Mesendoderm (in vitro differentiated cells): ENCODE data around the gene CMTR1. TPM values are rescaled to one million over a fixed set of nuclear protein-coding genes. Genes with fewer than 3 reads are reported as not detected.

ENCODE experiments used
- DNase-seq: peaks from one replicate; pipeline ENCODE4 v3.0.0; 2013
- H2AK5ac ChIP-seq: 2 replicates; pipeline ENCODE4 v1.6.1; 2013; ENCODE audit warnings: low read length, inconsistent platforms
- H2BK120ac ChIP-seq: 2 replicates; pipeline ENCODE4 v1.6.1; 2013; ENCODE audit warnings: low read depth, mild to moderate bottlenecking, low read length, moderate library complexity, mixed read lengths
- H2BK15ac ChIP-seq: replicated peaks from 2 replicates; pipeline ENCODE4 v1.6.1; 2013; ENCODE audit warnings: low read depth, mild to moderate bottlenecking, moderate library complexity
- H2BK5ac ChIP-seq: 2 replicates; pipeline ENCODE4 v1.6.1; 2013; ENCODE audit warnings: low read length, inconsistent platforms
- H3K18ac ChIP-seq: 2 replicates; pipeline ENCODE4 v1.6.1; 2013; ENCODE audit warnings: mild to moderate bottlenecking, low read length, mixed read lengths
- H3K23ac ChIP-seq: one replicate; pipeline ENCODE4 v1.6.1; 2013; ENCODE audit warnings: low read length
- H3K27ac ChIP-seq: 2 replicates; pipeline ENCODE4 v1.5.1; 2013; ENCODE audit warnings: low read depth, mild to moderate bottlenecking, inconsistent platforms, low read length, moderate library complexity
- H3K27me3 ChIP-seq: 2 replicates; pipeline ENCODE4 v1.6.1; 2013; ENCODE audit warnings: low read length, control low read depth, mild to moderate bottlenecking, inconsistent platforms; ENCODE audit not compliant: insufficient read depth, poor library complexity
- H3K36me3 ChIP-seq: 2 replicates; pipeline ENCODE4 v1.6.1; 2013; ENCODE audit warnings: low read length, inconsistent platforms; ENCODE audit not compliant: control insufficient read depth, insufficient read depth
- H3K4ac ChIP-seq: one replicate; pipeline ENCODE4 v1.6.1; 2013; ENCODE audit warnings: low read depth, mild to moderate bottlenecking, low read length, moderate library complexity
- H3K4me1 ChIP-seq: 2 replicates; pipeline ENCODE4 v1.6.1; 2013; ENCODE audit warnings: low read depth, low read length, inconsistent platforms; ENCODE audit not compliant: control insufficient read depth
- H3K4me2 ChIP-seq: 2 replicates; pipeline ENCODE4 v1.6.1; 2013; ENCODE audit warnings: low read length
- H3K4me3 ChIP-seq: 2 replicates; pipeline ENCODE4 v1.5.1; 2013; ENCODE audit warnings: mild to moderate bottlenecking, low read length
- H3K56ac ChIP-seq: one replicate; pipeline ENCODE4 v1.6.1; 2013; ENCODE audit warnings: low read length
- H3K79me1 ChIP-seq: 2 replicates; pipeline ENCODE4 v1.6.1; 2013; ENCODE audit warnings: low read length, inconsistent platforms
- H3K79me2 ChIP-seq: 2 replicates; pipeline ENCODE4 v1.6.1; 2013; ENCODE audit warnings: mild to moderate bottlenecking, low read length; ENCODE audit not compliant: control insufficient read depth, insufficient read depth
- H3K9ac ChIP-seq: 2 replicates; pipeline ENCODE4 v1.6.1; 2013; ENCODE audit warnings: low read length, inconsistent platforms
- H4K5ac ChIP-seq: one replicate; pipeline ENCODE4 v1.6.1; 2013; ENCODE audit warnings: low read length
- H4K8ac ChIP-seq: one replicate; pipeline ENCODE4 v1.6.1; 2013; ENCODE audit warnings: low read depth, mild to moderate bottlenecking, control low read depth, low read length, moderate library complexity
- WGBS: extraction: QIAGEN DNeasy Blood & Tissue Kit; methylation state at CpG from one replicate; pipeline ENCODE4 v1.1.7; 2013; ENCODE audit warnings: low lambda C conversion rate, missing lambda C conversion rate; ENCODE audit not compliant: insufficient coverage; ENCODE audit errors: extremely low coverage; 5-methylcytosine and 5-hydroxymethylcytosine counted together
- polyA plus RNA-seq, 2 experiments: library from polyadenylated mRNA; stranded (reverse); fragments of 200-250 nt; gene quantifications; one replicate each; pipeline ENCODE4 v1.2.3, GENCODE V29; 2013

The CMTR1 gene
- polyA plus RNA-seq (2013, experiment 1 of 2) = 15.6 TPM
- 15.0 TPM for polyA plus RNA-seq (2013, experiment 2 of 2)

DNA sequence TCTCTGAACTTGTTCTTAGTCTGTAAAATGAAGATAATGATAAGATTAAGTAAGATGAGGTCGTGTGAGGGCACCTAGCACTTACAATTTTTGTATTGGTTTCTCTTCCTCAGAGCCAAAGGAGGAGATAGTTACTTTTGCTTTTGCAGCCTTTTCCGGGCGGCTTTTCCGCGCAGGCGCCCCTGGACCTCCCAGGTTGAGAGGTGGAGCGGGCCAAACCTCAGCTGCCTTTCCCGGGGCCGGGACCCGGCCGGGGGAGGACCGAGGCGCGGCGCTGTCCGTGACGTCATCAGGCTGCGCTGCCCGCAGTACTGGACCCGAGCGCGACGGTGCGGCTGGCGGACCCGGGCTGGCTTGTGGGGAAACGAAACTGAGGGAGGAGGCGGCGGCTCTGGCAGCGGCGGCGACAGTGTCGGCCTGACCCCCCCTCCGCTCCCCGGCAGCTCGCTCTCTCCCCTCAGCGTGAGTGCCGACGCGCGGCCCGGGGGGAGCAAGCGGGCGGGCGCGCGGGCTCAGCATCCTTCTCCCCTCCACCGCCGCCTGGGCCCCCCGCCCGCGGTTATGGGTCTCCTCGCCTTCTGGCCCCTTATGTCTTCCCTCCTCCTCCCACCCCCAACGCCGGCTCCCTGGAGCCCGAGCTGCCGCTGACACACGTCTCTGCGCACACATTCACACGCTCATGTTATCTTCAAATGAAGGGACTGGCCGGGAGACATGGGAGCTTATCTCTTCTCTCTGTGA, at the start of gene CMTR1:
CMTR1 (plus strand) TSS at position 306 of the 741 bp plus-strand sequence. CDS start 2,409 bp downstream, outside the sequence.
- Histone ChIP-seq H3K4me2 (peak within 1 kb of the TSS; percentile 98), H3K18ac (no peak within 1 kb of the TSS), H2BK15ac (no peak within 1 kb of the TSS), H3K79me2 (peaks cover 8% of the 10 kb centered on the region), H3K4ac (no peak within 1 kb of the TSS), H3K27ac (peak within 1 kb of the TSS; percentile 30), H3K27me3 (no peaks in the 10 kb centered on the region), H2BK5ac (no peak within 1 kb of the TSS), H3K23ac (no peak within 1 kb of the TSS), H3K36me3 (no peaks in the 10 kb centered on the region), H2AK5ac (peak within 1 kb of the TSS; percentile 17), H3K9ac (peak within 1 kb of the TSS; percentile 89), H3K4me1 (peaks cover 2% of the 10 kb centered on the region), H3K79me1 (peaks cover 10% of the 10 kb centered on the region), H4K5ac (peak within 1 kb of the TSS; percentile 44), H3K4me3 (peak within 1 kb of the TSS; percentile 71), H2BK120ac (no peak within 1 kb of the TSS), H4K8ac (peak within 1 kb of the TSS; percentile 70), H3K56ac (peak within 1 kb of the TSS; percentile 91)
- peak; percentile 94 for DNase-seq
- no CpG with 5 or more reads among the region's 61 CpGs for WGBS

- Histone ChIP-seq H2AK5ac (no peak overlapping the region), H3K9ac (no peak overlapping the region), H3K56ac (no peak overlapping the region), H3K27me3 (no peaks in the 10 kb centered on the region), H2BK5ac (no peak overlapping the region), H4K5ac (no peak overlapping the region), H3K36me3 (peaks cover 3% of the 10 kb centered on the region), H3K4me3 (no peak overlapping the region), H3K4me2 (no peak overlapping the region), H3K4ac (no peak overlapping the region), H3K23ac (no peak overlapping the region), H2BK120ac (no peak overlapping the region), H3K18ac (no peak overlapping the region), H3K79me2 (no peaks in the 10 kb centered on the region), H4K8ac (no peak overlapping the region), H2BK15ac (no peak overlapping the region), H3K79me1 (no peaks in the 10 kb centered on the region), H3K27ac (no peak overlapping the region), H3K4me1 (no peaks in the 10 kb centered on the region)
- no peak for DNase-seq
Observed at GRCh38 chr6:37388578-37388977, 44.4 kb upstream of the CMTR1 start.

GRCh38 chr6:37389857-37390256, 43.2 kb upstream of the CMTR1 start:
- H3K56ac ChIP-seq = no peak overlapping the region
- H3K4me3 ChIP-seq = no peak overlapping the region
- no peak overlapping the region for H3K27ac ChIP-seq
- H3K4ac ChIP-seq = no peak overlapping the region
- no CpG with 5 or more reads among the region's 3 CpGs for WGBS
- no peak for DNase-seq
- no peaks in the 10 kb centered on the region for H3K79me2 ChIP-seq
- no peaks in the 10 kb centered on the region for H3K27me3 ChIP-seq
- no peak overlapping the region for H3K4me2 ChIP-seq
- no peak overlapping the region for H2BK120ac ChIP-seq
- H3K4me1 ChIP-seq = no peaks in the 10 kb centered on the region
- no peak overlapping the region for H4K8ac ChIP-seq
- no peak overlapping the region for H3K18ac ChIP-seq
- H2AK5ac ChIP-seq = no peak overlapping the region
- no peaks in the 10 kb centered on the region for H3K79me1 ChIP-seq
- no peak overlapping the region for H3K23ac ChIP-seq
- H3K9ac ChIP-seq = no peak overlapping the region
- H2BK15ac ChIP-seq = no peak overlapping the region
- H2BK5ac ChIP-seq = no peak overlapping the region
- H3K36me3 ChIP-seq = peaks cover 2% of the 10 kb centered on the region
- H4K5ac ChIP-seq = no peak overlapping the region

GRCh38 chr6:37391120-37391519, 41.9 kb upstream of the CMTR1 start:
- WGBS = no CpG with 5 or more reads among the region's 2 CpGs
- H3K27ac ChIP-seq = no peak overlapping the region

DNA sequence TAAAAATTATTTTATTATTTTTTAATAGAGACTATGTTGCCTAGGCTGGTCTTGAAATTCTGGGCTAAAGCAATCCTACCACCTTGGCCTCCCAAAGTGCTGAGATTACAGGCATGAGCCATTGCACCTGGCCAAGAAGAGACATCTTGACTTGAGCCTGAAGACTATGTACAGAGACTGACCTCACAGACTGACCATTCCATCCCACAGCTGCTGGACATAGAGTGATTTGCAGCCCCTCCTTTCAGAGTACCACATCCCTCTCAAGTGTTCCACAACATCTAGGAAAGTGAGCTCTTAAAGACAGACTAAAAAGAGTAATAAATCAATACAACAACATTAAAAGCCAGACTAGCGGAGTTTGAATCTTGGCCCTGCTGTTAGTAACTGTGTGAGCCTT, 40.2 kb upstream of the CMTR1 start:
- no peak overlapping the region for H4K5ac ChIP-seq
- H2AK5ac ChIP-seq = no peak overlapping the region
- H3K4me2 ChIP-seq = no peak overlapping the region
- WGBS = no CpG with 5 or more reads among the region's 1 CpG
- no peaks in the 10 kb centered on the region for H3K79me2 ChIP-seq
- no peak overlapping the region for H3K9ac ChIP-seq
- no peak overlapping the region for H3K27ac ChIP-seq
- no peak overlapping the region for H3K4me3 ChIP-seq
- H3K36me3 ChIP-seq = peaks cover 2% of the 10 kb centered on the region
- no peak overlapping the region for H3K4ac ChIP-seq
- H4K8ac ChIP-seq = no peak overlapping the region
- H2BK15ac ChIP-seq = no peak overlapping the region
- no peak overlapping the region for H3K23ac ChIP-seq
- H3K56ac ChIP-seq = no peak overlapping the region
- no peak overlapping the region for H2BK120ac ChIP-seq
- no peaks in the 10 kb centered on the region for H3K27me3 ChIP-seq
- H3K4me1 ChIP-seq = no peaks in the 10 kb centered on the region
- H3K79me1 ChIP-seq = no peaks in the 10 kb centered on the region
- H2BK5ac ChIP-seq = no peak overlapping the region
- H3K18ac ChIP-seq = no peak overlapping the region
- no peak for DNase-seq

More at GRCh38 chr6:37391120-37391519, 41.9 kb upstream of the CMTR1 start:
- no peak overlapping the region for H3K23ac ChIP-seq
- peaks cover 2% of the 10 kb centered on the region for H3K36me3 ChIP-seq
- no peak overlapping the region for H3K18ac ChIP-seq
- H3K9ac ChIP-seq = no peak overlapping the region
- H4K8ac ChIP-seq = no peak overlapping the region
- H3K4me1 ChIP-seq = no peaks in the 10 kb centered on the region
- no peak overlapping the region for H3K4me3 ChIP-seq
- H3K27me3 ChIP-seq = no peaks in the 10 kb centered on the region
- no peak overlapping the region for H3K4me2 ChIP-seq
- no peaks in the 10 kb centered on the region for H3K79me1 ChIP-seq
- DNase-seq = no peak
- no peak overlapping the region for H2BK5ac ChIP-seq
- H3K79me2 ChIP-seq = no peaks in the 10 kb centered on the region
- no peak overlapping the region for H3K4ac ChIP-seq
- no peak overlapping the region for H3K56ac ChIP-seq
- no peak overlapping the region for H2AK5ac ChIP-seq
- H2BK15ac ChIP-seq = no peak overlapping the region
- H2BK120ac ChIP-seq = no peak overlapping the region
- H4K5ac ChIP-seq = no peak overlapping the region
